SIG-M5 (cell line): ENCODE data around the gene PURA.

Experiments
- DNase-seq: peaks from one replicate; lab custom pipeline; 2025; lab: John Stamatoyannopoulos, UW

The PURA gene

GRCh38 chr5:140113699-140114263, at the start of gene PURA:
Gene PURA, plus strand, starts transcription at chr5:140114109. Its CDS starts 73 bp downstream, at chr5:140114182.
- peak; percentile 63 for DNase-seq

DNA sequence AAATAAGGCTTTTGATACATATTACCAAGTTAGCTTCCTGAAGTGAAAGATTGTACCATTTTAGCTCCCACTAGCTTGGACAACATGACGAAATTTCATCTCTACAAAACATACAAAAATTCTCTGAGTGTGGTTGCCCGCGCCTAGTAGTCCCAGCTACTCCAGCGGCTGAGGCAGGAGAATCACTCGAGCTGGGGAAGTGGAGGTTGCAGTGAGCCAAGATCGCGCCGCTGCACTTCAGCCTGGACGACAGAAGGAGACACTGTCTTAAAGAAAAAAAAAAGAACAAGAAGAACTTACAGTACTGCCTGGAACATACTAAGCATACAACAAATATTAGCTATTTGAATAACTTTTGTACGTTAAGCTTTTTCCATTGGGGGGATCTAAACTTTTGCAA, 41.1 kb upstream of the PURA start:
- no peak for DNase-seq

DNA sequence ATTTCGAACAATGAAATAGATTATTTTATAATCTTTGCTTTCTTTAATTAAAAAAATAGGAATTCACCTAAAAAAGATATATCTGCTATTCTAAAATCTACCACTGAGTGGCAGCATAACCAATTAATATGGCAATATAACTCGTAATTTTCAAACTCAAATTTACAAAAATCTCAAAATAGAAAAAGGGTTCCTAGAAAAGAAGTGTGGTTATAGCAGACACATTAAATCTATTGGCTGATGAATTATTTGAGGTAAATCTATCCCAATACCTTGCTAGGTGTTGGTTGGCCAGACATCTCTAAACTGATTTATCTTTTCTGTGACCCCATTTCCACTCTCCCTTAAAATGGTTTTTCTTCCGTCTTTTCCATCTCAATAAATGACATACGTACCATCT, 40.6 kb upstream of the PURA start:
- DNase-seq = no peak

GRCh38 chr5:140075371-140075770, 38.5 kb upstream of the PURA start:
- no peak for DNase-seq

- no peak for DNase-seq
Measured at GRCh38 chr5:140076142-140076541, 37.8 kb upstream of the PURA start.

DNA sequence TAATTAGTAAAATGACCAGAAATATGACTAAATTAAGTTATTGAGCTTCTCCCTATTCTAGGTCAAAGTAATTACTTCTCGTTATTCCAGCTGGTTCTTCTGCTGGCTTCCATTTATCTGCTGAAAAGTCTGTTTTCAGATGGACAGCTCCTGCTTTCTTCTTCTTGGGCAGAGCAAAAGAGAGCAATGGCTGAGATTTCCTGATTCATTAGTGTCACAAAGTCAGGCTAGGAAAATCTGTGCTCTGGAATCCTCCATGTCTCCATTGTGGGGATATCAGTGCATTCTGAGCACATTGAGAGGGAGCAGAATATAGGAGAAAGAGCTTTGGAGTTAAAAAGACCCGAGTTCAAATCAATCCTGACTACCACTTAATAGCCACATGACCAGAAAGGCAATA, 37.1 kb upstream of the PURA start:
- no peak for DNase-seq

DNA sequence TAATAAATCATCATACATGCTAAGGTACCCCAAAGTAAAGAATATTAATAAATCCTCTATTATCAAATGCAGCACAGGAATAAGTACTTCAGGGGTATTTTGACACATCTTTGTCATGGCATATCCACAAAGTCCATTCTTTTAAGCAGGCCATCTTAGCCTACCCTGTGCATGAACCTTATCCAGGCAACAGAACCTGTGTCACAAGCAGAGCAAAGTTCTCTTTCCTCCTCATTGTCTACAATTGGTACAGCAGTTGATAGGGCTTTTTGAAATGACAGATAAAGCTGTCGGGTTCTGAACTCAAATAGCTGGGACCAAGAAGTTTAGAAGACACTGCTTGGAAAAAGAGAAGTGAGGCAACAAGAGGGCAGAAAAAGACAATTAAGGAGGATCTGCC, 30.8 kb upstream of the PURA start:
- DNase-seq = no peak

- no peak for DNase-seq
Measured at GRCh38 chr5:140083650-140084049, 30.3 kb upstream of the PURA start.

DNA sequence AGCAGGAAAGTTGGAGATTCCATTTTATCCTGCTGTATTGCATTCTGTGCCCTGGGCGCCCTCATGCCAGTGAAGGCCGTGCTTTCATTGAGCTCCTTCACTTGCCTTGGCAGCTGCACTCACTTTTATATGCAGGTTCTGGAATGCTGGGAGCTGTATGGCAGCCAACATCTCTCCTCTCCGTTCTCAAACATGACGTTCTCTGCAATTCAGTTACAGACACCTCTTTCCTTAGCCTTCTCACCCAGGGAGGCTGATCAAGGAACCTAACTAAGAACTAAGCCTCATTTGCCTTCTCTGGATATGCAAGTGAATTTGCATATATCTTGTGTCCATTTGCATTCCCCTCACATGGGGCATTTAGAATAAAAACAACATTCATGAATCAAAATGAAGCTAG, 29.4 kb upstream of the PURA start:
- DNase-seq = no peak

DNA sequence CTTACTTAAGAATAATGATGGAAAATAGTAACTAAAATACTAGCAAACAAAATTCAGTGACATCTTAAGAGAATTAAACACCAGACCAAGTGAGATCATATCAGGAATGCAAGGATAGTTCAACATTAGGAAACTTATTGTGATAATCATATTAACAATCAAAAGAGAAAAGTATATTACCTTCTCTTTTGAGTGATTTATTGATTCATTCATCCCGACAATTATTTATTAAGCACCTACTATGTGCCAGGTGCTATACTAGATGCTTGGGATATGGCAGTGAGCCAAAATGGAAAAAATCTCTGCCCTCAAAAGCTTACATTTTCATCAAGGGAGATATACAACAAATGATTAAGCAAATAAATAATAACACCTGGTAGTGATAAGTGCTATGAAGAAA, 23.7 kb upstream of the PURA start:
- DNase-seq = no peak

- no peak for DNase-seq
Measured at GRCh38 chr5:140093179-140093578, 20.7 kb upstream of the PURA start.

GRCh38 chr5:140093866-140094265, 20.0 kb upstream of the PURA start:
- no peak for DNase-seq

GRCh38 chr5:140094889-140095288, 19.0 kb upstream of the PURA start:
- DNase-seq = no peak

DNA sequence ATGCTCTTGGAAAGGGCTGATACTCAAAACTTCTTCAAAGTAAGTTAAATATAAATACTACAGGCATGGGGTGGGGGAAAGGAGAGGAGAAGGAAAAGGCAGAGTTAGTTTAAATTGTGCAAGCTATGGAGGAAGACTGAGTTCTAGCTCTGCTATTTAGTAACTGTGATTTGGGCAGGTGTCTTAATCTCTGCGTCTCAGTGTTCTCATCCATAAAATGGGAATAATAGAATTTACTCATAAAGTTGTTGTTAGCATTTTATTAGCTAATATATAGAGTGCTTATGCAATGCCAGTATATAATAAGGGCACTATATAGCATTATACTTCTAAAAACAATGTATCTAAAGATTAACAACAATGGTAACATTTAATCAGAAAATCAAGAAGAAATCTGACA, 12.7 kb upstream of the PURA start:
- no peak for DNase-seq

- no peak for DNase-seq
Measured at GRCh38 chr5:140103154-140103553, 10.8 kb upstream of the PURA start.

DNA sequence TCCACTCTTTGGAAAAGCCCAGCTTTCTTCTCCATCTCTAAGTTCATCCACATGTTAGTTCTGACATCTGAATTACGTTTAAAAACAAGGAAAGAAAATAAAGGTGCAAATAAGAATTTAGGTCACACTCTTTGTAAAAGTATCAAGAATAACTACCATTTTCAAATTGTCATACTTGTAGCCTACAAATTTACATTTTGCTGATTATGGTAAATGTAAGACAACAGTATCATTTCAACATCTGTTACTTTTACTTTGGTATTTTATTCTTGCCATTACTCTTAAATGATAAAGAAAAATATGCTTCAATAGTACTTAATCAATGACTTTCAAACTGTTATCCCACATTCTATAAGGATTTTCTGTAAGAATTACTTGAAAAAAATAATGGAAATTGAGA, 9.8 kb upstream of the PURA start:
- no peak for DNase-seq

GRCh38 chr5:140106101-140106500, 7.8 kb upstream of the PURA start:
- no peak for DNase-seq

DNA sequence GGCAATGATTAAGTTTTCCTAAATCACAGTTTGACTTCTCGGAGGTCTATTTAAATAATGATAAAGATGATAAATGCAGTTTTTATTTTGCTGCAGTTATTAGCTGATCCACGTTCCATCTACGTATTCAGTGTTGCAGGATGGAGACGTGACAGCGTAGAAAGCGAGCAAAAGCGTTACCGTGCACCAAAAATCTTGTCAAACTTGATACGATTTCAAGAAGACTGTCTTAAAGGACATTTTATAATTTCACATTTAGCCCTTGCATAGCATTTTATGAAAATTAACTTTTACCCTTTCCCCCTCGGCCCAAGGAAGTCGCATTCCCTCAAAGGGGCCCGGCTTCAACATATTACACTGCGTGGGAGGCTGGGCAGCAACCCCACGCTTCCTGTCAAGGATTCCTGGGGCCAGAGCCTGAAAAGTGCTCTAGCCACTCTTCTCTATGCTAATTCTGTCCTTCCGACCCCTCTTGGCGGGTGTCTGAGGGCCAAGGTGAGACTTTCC, 7.1 kb upstream of the PURA start:
- DNase-seq = no peak

GRCh38 chr5:140107312-140108092, 6.4 kb upstream of the PURA start:
- DNase-seq = peak; percentile 30

DNA sequence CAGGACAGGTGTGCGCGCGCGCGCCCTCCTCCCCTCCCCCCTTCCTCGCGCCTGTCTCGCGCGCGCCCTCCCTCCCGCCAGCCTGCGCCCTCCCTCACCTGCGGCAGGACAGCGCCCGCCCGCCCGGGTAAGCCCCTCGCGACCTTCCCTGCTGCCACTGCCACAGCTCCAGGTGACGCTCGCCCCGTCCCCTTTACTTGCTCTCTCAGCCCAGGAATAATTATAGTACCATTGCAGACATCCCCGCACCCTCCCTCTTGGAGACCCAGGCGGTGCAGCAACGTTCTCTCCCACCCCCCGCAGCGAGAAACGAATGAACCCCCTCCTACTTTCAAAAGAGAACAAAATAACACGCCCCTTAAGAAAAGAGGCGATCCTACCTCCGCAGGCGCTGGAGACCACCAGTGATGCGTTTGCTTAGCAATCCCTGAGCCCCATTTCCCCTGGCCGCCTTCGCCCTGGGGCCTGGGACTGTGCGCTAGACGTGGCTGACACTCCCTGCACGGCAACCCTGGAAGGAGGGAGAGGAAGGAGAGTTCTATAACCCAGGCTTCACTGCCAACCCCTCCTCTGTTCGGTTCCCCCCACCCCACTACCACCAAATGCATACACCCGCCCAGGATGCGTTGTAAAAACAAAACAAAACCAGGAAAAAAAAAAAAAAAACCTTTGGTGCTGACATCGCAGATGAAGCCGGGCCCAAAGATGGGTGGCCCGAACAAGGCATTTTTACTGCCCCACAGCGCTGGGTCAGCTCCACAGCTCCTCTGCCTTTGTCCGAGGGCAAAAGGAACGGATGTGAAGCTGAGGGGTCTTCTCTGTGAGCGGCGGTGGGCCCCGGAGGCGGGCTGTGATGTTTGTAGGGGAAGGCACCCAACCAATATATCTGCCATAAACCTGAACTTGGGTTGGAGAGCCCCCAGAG, 5.6 kb upstream of the PURA start:
- no peak for DNase-seq

GRCh38 chr5:140109018-140109758, 4.7 kb upstream of the PURA start:
- DNase-seq = no peak
